Skeletal muscle tissue (tissue), 4 donors: ENCODE results near the gene RGS4. TPM values are rescaled to one million over a fixed set of nuclear protein-coding genes. Genes with fewer than 3 reads are reported as not detected.

Source experiments
- H3K27ac ChIP-seq: one replicate; pipeline ENCODE4 v1.7.0; 2013; ENCODE audit warnings: mild to moderate bottlenecking, low read depth, low read length, inconsistent platforms
- H3K27me3 ChIP-seq, 3 donors: one replicate each; pipeline ENCODE4 v1.7.0; 2013; ENCODE audit warnings: low read length in 3 of 3; ENCODE audit not compliant: control insufficient read depth in 3 of 3, insufficient read depth in 3 of 3
- H3K36me3 ChIP-seq, 3 donors: one replicate each; pipeline ENCODE4 v1.7.0; 2013; ENCODE audit warnings: low read length in 3 of 3; ENCODE audit not compliant: control insufficient read depth in 3 of 3, insufficient read depth in 3 of 3
- H3K4me1 ChIP-seq, 3 donors: one replicate each; pipeline ENCODE4 v1.7.0; 2013; ENCODE audit warnings: low read length in 3 of 3, mild to moderate bottlenecking in 3 of 3; ENCODE audit not compliant: control insufficient read depth in 3 of 3, insufficient read depth in 3 of 3
- H3K4me3 ChIP-seq, 3 donors: one replicate each; pipeline ENCODE4 v1.7.0; 2013; ENCODE audit warnings: low read length in 3 of 3
- H3K9ac ChIP-seq, 3 donors: one replicate each; pipeline ENCODE4 v1.7.0; 2013; ENCODE audit warnings: low read length in 3 of 3, mild to moderate bottlenecking in 3 of 3, moderate library complexity in 2 of 3, low read depth in 1 of 3
- H3K9me3 ChIP-seq, 3 donors: one replicate each; pipeline ENCODE4 v1.7.0; 2013; ENCODE audit warnings: low read length in 3 of 3; ENCODE audit not compliant: control insufficient read depth in 3 of 3
- total RNA-seq: library from RNA; depleted of rRNA; stranded (reverse); fragments of >200 nt; gene quantifications from one replicate; pipeline ENCODE4 v1.2.3, GENCODE V29; 2014
- donor health status: Osteomylitis.

The RGS4 gene
- total RNA-seq, result 3.7 TPM

DNA sequence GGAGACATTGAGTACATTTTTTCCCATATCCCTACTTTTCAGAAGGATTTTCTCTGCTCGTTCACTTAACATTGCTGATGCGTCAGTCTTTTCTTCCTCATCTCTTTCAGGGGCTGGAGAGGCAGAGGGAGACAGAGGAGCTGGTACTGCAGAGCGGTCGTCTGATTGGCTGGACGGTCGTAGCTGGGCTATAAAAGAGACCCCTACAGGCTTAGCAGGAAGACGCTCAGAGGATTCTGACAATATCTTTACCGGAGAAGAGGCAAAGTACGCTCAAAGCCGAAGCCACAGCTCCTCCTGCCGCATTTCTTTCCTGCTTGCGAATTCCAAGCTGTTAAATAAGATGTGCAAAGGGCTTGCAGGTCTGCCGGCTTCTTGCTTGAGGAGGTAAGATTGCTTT, at the start of gene RGS4:
Gene RGS4 (plus strand): TSS at position 220 of the 400 bp plus-strand sequence. CDS start 124 bp downstream, at position 344.
- Histone ChIP-seq H3K9me3 (no peaks in the 10 kb centered on the region), H3K9ac (peak within 1 kb of the TSS in 1 of 3 donors; percentile 27), H3K4me3 (peak within 1 kb of the TSS; percentile 0 to 46 (median 11)), H3K27me3 (peaks cover 0 to 6% (median 0%) of the 10 kb centered on the region in 3 donors), H3K36me3 (no peaks in the 10 kb centered on the region), H3K4me1 (peaks cover 0 to 8% (median 4%) of the 10 kb centered on the region in 3 donors), H3K27ac (no peak within 1 kb of the TSS)

DNA sequence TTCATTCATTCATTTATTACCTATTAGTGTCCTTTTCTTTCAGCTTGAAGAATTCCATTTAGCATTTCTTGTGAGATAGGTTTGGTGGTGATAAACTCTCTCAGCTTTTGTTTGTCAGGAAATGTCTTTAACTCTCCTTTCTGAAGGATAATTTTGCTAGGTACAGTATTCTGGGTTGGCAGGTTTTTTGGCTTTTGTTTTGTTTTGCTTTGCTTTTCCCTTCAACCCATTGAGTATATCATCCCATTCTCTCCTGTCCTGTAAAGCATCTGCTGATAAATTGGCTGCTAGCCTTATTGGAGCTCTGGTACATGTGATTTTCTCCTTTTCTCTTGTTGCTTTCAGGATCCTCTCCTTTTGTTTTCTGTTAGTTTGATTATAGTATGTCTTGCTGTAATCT, 47.0 kb upstream of the RGS4 start:
- H3K36me3 ChIP-seq, result no peaks in the 10 kb centered on the region
- H3K27ac ChIP-seq, result no peak overlapping the region
- no peaks in the 10 kb centered on the region for H3K27me3 ChIP-seq
- no peak overlapping the region for H3K9ac ChIP-seq
- H3K9me3 ChIP-seq, result peaks cover 0 to 8% (median 6%) of the 10 kb centered on the region in 3 donors
- H3K4me1 ChIP-seq, result no peaks in the 10 kb centered on the region
- H3K4me3 ChIP-seq, result no peak overlapping the region

DNA sequence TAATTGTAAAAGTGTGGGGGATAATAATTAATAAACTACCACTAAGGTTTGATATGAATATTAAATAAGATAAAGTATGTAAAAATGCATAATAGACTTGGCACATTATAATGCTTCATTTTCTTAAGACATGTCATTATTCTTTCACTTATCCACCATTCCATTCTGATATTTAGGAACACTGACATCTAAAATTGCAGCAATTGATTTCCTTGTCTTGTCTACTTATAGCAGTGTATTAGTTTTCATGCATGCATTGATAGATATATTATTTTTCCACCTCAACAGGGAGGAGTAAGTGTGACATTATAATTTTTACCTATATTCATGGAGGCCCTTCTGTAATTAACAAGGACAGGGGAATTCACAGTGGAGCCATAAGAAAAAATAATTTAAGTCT, 41.6 kb upstream of the RGS4 start:
- no peak overlapping the region for H3K27ac ChIP-seq
- no peak overlapping the region for H3K9ac ChIP-seq
- H3K4me3 ChIP-seq, result no peak overlapping the region
- H3K4me1 ChIP-seq, result no peaks in the 10 kb centered on the region
- no peaks in the 10 kb centered on the region for H3K36me3 ChIP-seq
- H3K9me3 ChIP-seq, result peaks cover 0 to 6% (median 4%) of the 10 kb centered on the region in 3 donors
- H3K27me3 ChIP-seq, result no peaks in the 10 kb centered on the region

DNA sequence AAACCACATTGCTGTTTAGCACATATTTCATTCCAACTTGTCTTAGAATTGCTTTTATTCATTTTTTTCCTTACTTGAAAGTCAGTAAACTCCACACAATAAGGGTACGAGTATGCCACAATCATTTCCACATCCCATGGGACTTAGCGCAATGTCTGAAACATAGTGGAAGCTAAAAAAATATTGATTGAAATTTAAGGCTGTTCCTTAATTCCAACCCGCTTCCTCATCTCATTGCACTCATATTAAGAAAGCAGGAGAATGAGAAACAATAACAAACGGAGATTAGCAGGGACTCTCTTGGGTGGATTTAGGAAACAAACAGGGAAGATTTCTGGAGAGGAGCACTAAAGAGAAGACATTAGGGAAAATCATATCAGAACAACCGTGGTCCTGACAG, 39.3 kb upstream of the RGS4 start:
- Histone ChIP-seq H3K4me1 (no peaks in the 10 kb centered on the region), H3K9ac (no peak overlapping the region), H3K27me3 (no peaks in the 10 kb centered on the region), H3K4me3 (no peak overlapping the region), H3K36me3 (no peaks in the 10 kb centered on the region), H3K27ac (no peak overlapping the region), H3K9me3 (no peaks in the 10 kb centered on the region)

DNA sequence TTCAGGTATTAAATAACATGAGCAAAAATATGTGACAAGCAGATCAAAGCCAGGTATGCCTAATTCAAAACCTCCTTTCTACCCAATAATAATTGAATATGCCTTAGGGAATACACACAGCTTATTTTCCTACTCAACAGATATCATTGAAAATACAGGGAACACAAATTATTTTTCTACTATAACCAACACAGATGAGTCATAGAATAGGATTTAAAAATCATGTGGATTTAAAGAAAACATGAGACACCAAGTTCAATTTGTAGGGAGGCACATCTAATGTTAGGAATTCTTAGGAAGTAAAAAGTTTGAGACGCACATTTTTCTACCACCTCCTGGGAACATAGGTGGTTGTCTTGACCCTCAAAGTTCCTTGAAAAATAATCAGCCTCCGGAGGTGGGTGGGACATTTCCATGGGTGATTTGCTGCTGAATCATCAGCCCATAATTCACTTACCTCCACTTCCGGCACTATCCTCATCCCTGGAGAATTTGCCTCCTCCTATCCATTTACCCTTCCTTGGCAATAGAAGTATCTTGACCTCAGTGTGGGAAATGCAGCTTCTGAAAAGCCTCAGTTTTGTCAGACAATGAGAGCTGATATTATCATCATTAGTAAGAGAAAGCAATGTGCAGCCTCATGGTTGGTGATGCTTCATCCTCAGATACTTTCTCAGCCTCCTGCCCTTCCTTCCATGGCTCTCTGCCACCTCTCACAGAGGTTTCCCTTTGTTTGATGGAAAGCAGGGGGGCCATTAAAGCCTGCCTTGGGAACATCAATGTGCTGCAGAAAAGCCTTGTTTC, 33.5 kb upstream of the RGS4 start:
- no peak overlapping the region for H3K4me3 ChIP-seq
- no peak overlapping the region for H3K27ac ChIP-seq
- no peaks in the 10 kb centered on the region for H3K27me3 ChIP-seq
- H3K9me3 ChIP-seq, result no peaks in the 10 kb centered on the region
- H3K4me1 ChIP-seq, result no peaks in the 10 kb centered on the region
- H3K36me3 ChIP-seq, result no peaks in the 10 kb centered on the region
- no peak overlapping the region for H3K9ac ChIP-seq

DNA sequence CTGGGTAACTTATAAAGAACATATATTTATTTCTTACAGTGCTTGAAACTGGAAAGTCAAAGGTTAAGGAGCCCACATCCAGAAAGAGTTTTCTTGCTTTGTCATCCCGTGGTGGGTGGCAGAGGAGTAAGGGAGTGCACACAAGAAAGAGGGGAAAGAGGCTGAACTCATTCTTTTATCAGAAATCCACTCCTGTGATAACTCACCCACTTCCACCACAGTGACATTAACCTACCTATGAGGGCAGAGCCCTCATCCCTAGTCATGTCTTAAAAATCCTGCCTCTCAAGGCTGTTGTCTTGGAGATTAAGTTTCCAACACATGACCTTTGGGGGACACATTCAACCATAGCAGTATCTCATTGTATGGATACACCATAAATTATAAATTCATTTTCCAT, 32.5 kb upstream of the RGS4 start:
- H3K9me3 ChIP-seq, result no peaks in the 10 kb centered on the region
- no peaks in the 10 kb centered on the region for H3K27me3 ChIP-seq
- no peaks in the 10 kb centered on the region for H3K4me1 ChIP-seq
- H3K36me3 ChIP-seq, result no peaks in the 10 kb centered on the region
- H3K9ac ChIP-seq, result no peak overlapping the region
- no peak overlapping the region for H3K4me3 ChIP-seq
- no peak overlapping the region for H3K27ac ChIP-seq

DNA sequence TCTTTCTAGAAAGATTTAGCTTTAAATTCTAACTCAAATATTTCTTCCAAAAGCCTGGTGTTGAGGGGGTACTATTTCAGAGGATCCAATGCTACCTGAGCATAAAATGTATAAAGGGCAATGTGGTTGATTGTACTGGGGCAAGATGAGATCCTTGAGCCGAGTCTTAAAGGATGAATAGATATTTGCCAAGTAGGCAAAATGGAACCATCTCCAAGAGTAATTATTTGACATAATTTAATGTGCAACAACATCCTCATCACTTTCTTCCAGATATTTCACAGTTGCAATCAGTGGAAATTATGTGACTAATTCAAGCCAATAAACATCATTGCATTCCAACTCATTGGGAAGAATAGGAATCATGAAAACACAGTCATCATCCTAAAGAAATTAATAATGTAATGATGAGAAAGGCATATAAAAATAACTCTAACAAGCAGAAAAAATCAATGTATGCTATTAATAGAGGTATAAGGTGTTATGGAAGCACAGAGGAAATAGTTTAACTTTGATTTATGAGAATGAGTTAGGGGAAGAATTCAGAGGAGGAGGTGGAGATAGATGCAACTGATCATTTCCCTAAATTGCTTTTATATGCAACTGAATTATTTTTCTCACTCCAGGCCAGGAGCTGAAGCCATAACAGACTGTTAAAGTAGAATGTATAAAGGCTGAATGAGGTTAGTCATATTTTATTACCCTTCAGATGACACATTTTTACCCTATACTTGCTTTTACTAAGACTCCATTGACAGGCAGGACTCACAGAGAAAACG, 30.0 kb upstream of the RGS4 start:
- Histone ChIP-seq H3K4me1 (no peaks in the 10 kb centered on the region), H3K27ac (no peak overlapping the region), H3K9ac (no peak overlapping the region), H3K36me3 (no peaks in the 10 kb centered on the region), H3K4me3 (no peak overlapping the region), H3K9me3 (no peaks in the 10 kb centered on the region), H3K27me3 (no peaks in the 10 kb centered on the region)

DNA sequence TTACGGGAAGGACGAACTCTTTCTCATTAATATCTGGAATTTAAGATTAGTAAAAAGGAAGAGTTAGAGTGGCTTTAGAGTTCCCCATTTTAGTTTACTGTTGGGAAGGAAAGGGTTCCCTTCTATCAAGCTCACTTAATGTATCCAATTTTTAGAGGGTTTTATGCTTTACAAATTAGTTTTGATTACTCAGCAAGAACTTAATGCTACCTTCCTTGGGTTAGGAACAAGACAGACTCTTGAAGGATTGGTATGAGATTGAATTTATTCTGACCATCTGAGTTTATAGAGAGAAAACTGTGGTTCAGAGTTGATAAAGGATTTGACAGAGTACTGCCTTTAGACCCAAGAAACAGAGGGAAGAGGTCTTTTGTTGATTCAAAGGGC, 29.5 kb upstream of the RGS4 start:
- no peak overlapping the region for H3K27ac ChIP-seq
- no peaks in the 10 kb centered on the region for H3K4me1 ChIP-seq
- H3K4me3 ChIP-seq, result no peak overlapping the region
- no peak overlapping the region for H3K9ac ChIP-seq
- H3K36me3 ChIP-seq, result no peaks in the 10 kb centered on the region
- no peaks in the 10 kb centered on the region for H3K9me3 ChIP-seq
- H3K27me3 ChIP-seq, result no peaks in the 10 kb centered on the region

DNA sequence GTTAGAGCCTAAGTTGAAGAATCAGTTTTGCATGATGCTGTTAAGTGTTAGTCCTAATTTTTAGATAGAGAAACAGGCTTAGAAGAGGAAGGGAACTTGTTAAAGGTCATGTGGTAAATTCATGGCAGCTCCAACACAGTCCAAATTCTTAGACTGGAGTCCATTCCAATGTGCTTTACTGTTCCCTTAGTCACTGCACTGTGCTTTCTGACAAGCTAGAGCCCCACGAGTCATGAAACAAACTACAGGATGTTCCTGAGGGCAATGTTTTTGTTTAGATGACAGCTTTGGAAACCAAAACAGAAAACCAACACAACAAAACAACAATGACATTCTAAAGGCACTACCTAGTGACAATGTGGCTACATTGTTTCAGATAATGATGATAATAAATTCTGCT, 23.1 kb upstream of the RGS4 start:
- H3K9ac ChIP-seq, result no peak overlapping the region
- no peaks in the 10 kb centered on the region for H3K4me1 ChIP-seq
- H3K9me3 ChIP-seq, result no peaks in the 10 kb centered on the region
- no peaks in the 10 kb centered on the region for H3K36me3 ChIP-seq
- H3K4me3 ChIP-seq, result no peak overlapping the region
- H3K27me3 ChIP-seq, result no peaks in the 10 kb centered on the region
- no peak overlapping the region for H3K27ac ChIP-seq

DNA sequence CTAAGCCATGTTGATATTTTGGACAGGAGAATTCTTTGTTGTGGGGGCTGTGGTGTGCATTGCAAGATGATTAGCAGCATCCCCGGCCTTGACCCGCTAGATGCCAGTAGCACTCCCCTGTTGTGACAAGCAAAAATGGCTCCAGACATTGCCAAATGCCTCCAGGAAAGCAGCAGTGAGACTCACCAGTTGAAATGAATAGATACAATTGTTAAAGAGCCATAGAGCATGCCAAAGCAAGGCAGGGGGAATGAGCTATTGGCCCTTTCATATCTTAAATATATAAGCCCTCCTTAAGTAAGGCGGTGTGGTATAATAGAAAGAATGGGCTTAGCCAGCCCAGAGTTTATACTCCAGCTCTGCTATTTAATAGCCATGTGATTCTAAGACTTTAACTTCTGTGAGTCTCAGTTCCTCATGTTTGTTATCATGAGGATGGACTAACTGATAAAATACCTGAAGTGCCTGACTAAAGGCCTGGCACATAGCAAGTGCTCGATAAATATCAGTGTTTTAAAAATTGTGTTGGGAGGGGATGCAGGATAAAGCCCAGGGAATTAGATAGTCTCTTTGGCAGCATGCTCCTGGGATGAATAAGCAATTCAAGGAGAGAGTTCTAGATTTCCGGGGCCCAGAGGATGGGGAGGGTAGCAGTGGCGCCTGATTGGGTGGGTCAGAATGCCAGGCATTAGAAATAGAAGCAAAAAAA, 21.1 kb upstream of the RGS4 start:
- no peak overlapping the region for H3K27ac ChIP-seq
- no peaks in the 10 kb centered on the region for H3K9me3 ChIP-seq
- H3K27me3 ChIP-seq, result no peaks in the 10 kb centered on the region
- H3K9ac ChIP-seq, result no peak overlapping the region
- H3K4me3 ChIP-seq, result no peak overlapping the region
- no peaks in the 10 kb centered on the region for H3K4me1 ChIP-seq
- no peaks in the 10 kb centered on the region for H3K36me3 ChIP-seq
